Left forelimb (tissue), 1 donor: ENCODE measurements around the gene BRD2.

ENCODE experiments used
- DNase-seq: peaks from one replicate; pipeline ENCODE4 v3.0.0-alpha.2; 2018; ENCODE audit warnings: low spot score

Gene BRD2

GRCh38 chr6:32993363-32993973 is 25.1 kb downstream of the BRD2 start:
- DNase-seq = no peak

- DNase-seq = no peak
Observed at GRCh38 chr6:32995448-32995847, 27.1 kb downstream of the BRD2 start.

GRCh38 chr6:33000055-33000454 is 31.7 kb downstream of the BRD2 start:
- no peak for DNase-seq

GRCh38 chr6:33001685-33002084 is 33.3 kb downstream of the BRD2 start:
- DNase-seq = no peak

- DNase-seq = no peak
Observed at GRCh38 chr6:33004940-33005339, 36.5 kb downstream of the BRD2 start.

GRCh38 chr6:33007831-33008400 is 39.5 kb downstream of the BRD2 start:
- DNase-seq = no peak

GRCh38 chr6:33008944-33009861 is 40.8 kb downstream of the BRD2 start, which contains the start of gene HLA-DOA:
Gene HLA-DOA (minus strand): TSS chr6:33009591.
- DNase-seq = no peak

GRCh38 chr6:33010356-33010755 is 42.0 kb downstream of the BRD2 start:
- DNase-seq = no peak

GRCh38 chr6:33013608-33014007 is 45.2 kb downstream of the BRD2 start:
- no peak for DNase-seq

- DNase-seq = no peak
Observed at GRCh38 chr6:33014841-33015634, 46.6 kb downstream of the BRD2 start.

- no peak for DNase-seq
Observed at GRCh38 chr6:33015798-33016197, 47.4 kb downstream of the BRD2 start.

GRCh38 chr6:33017018-33017417 is 48.6 kb downstream of the BRD2 start:
- no peak for DNase-seq

GRCh38 chr6:33017694-33018353 is 49.4 kb downstream of the BRD2 start:
- no peak for DNase-seq

- DNase-seq = no peak
Observed at GRCh38 chr6:33018418-33018817, 50.0 kb downstream of the BRD2 start.

GRCh38 chr6:33018904-33019303 is 50.5 kb downstream of the BRD2 start:
- no peak for DNase-seq

- no peak for DNase-seq
Observed at GRCh38 chr6:33019372-33019771, 51.0 kb downstream of the BRD2 start.

GRCh38 chr6:33021917-33022316 is 53.5 kb downstream of the BRD2 start:
- DNase-seq = no peak

- no peak for DNase-seq
Observed at GRCh38 chr6:33023536-33023935, 55.1 kb downstream of the BRD2 start.

GRCh38 chr6:33024521-33024920 is 56.1 kb downstream of the BRD2 start:
- DNase-seq = no peak

GRCh38 chr6:33028220-33028849 is 59.9 kb downstream of the BRD2 start:
- DNase-seq = no peak
